A673 (cell line): Measurements from ENCODE around the gene ZDHHC22. TPM values are rescaled to one million over a fixed set of nuclear protein-coding genes. Genes with fewer than 3 reads are reported as not detected.

Experiments used
- BruUV-seq: library from RNA; stranded (reverse); fragments of 400-500 nt; replicated peaks from 2 replicates; lab custom pipeline; 2021; lab: Mats Ljungman, UMichigan
- CTCF ChIA-PET: fragments of 300-600 bp; sonication (Branson Sonifier 250); formaldehyde crosslinking; loops from one replicate; lab custom pipeline; 2022; ENCODE audit warnings: antibody characterized with exemption; lab: Charles Lee
- POLR2A ChIA-PET: fragments of 300-600 bp; sonication (Branson Sonifier 250); formaldehyde crosslinking; loops from one replicate; lab custom pipeline; 2022; ENCODE audit warnings: antibody characterized with exemption; ENCODE audit not compliant: low non-redundant PET; lab: Charles Lee
- DNase-seq: peaks from one replicate; pipeline ENCODE4 v3.0.0-alpha.2; 2015; ENCODE audit warnings: low spot score
- H3K27ac ChIP-seq: fragments of 200-600 bp; sonication (generic); 2 replicates; pipeline ENCODE4 v1.5.1; 2016; ENCODE audit warnings: mixed run types, low read depth, mild to moderate bottlenecking, mixed read lengths, antibody characterized with exemption, low read length; ENCODE audit not compliant: poor library complexity, severe bottlenecking
- H3K27me3 ChIP-seq: fragments of 200-600 bp; sonication (generic); replicated peaks from 2 replicates; pipeline ENCODE4 v1.6.1; 2017; ENCODE audit warnings: mixed run types, low read depth, mild to moderate bottlenecking, mixed read lengths, antibody characterized with exemption, low read length; ENCODE audit not compliant: insufficient read depth, poor library complexity
- H3K36me3 ChIP-seq: fragments of 200-600 bp; sonication (generic); 2 replicates; pipeline ENCODE4 v1.6.1; 2016; ENCODE audit warnings: mixed run types, mild to moderate bottlenecking, mixed read lengths, antibody characterized with exemption, low read length; ENCODE audit not compliant: insufficient read depth, poor library complexity, severe bottlenecking
- H3K4me1 ChIP-seq: fragments of 200-600 bp; sonication (generic); 2 replicates; pipeline ENCODE4 v1.6.1; 2017; ENCODE audit warnings: mixed run types, mild to moderate bottlenecking, mixed read lengths, antibody characterized with exemption, low read length; ENCODE audit not compliant: insufficient read depth, poor library complexity, severe bottlenecking
- H3K4me3 ChIP-seq: fragments of 200-600 bp; sonication (generic); 2 replicates; pipeline ENCODE4 v1.5.1; 2016; ENCODE audit warnings: low read depth, mixed run types, mild to moderate bottlenecking, mixed read lengths, low read length; ENCODE audit not compliant: poor library complexity, severe bottlenecking
- H3K9me3 ChIP-seq: fragments of 200-600 bp; sonication (generic); 2 replicates; pipeline ENCODE4 v1.6.1; 2016; ENCODE audit warnings: mixed run types, low read depth, mild to moderate bottlenecking, mixed read lengths, antibody characterized with exemption, low read length; ENCODE audit not compliant: poor library complexity, severe bottlenecking
- EZH2 ChIP-seq: fragments of 200-600 bp; sonication (generic); IDR thresholded peaks from 2 replicates; pipeline ENCODE4 v1.6.1; 2017; ENCODE audit warnings: borderline replicate concordance, low read depth, mild to moderate bottlenecking, mixed read lengths, antibody characterized with exemption, low read length; ENCODE audit not compliant: poor library complexity, severe bottlenecking
- intact Hi-C: fragments of 100-400 bp; cut with micrococcal nuclease; formaldehyde crosslinking; loops from one replicate; pipeline ENCODE4 v1.10.0; 2022; ENCODE audit not compliant: unreplicated experiment
- total RNA-seq: library from RNA; stranded (reverse); gene quantifications from 2 replicates; pipeline ENCODE4 v1.2.3, GENCODE V29; 2021
- TF ChIP-seq, protein P1 (sequence below): fragments of 300-800, 200-600 bp; sonication (generic); conservative IDR thresholded peaks from 2 replicates; pipeline ENCODE4 v1.5.1; 2017; ENCODE audit warnings: low read depth, mild to moderate bottlenecking, antibody characterized with exemption, low read length, moderate library complexity, mixed read lengths

ZDHHC22 gene
- total RNA-seq, 1 experiment from 2014 or later, result 0.60 TPM

DNA sequence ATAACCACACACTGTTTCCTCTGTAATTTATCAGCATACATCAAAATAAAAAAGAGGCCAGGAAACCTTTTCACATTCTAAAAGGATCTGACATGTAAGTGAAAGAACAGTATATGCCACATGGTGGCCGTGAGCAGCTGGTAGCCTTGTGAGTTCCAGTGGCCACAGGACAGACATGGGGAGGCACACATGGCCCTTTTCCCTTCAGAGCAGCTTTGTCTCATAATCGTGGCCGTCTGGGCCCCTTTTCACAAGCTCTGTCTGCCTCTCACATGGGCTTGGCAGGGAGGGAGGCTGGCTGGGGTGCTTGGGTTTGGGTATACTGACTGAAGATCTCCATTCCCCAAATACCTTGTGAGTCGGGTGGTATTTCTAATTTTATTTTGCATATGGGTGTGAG lies 1.5 kb upstream of the ZDHHC22 start:
- POLR2A ChIA-PET, result no interaction called here
- H3K36me3 ChIP-seq, result no peaks in the 10 kb centered on the region
- H3K4me3 ChIP-seq, result no peak overlapping the region
- no TSS peak for BruUV-seq
- intact Hi-C loops, result no loop called here
- CTCF ChIA-PET, result interaction anchor here (1.0 to 2.2 kb wide), 2 partner anchors 8 to 173 kb away, joined by 5 to 13 read pairs; no protein-coding TSS in a partner anchor
- peaks cover 6% of the 10 kb centered on the region for H3K4me1 ChIP-seq
- DNase-seq, result no peak
- H3K9me3 ChIP-seq, result no peaks in the 10 kb centered on the region
- H3K27me3 ChIP-seq, result peaks cover 61% of the 10 kb centered on the region
- no peak overlapping the region for H3K27ac ChIP-seq
- TF ChIP-seq EZH2, result no peak
- TF ChIP-seq, protein P1, sequence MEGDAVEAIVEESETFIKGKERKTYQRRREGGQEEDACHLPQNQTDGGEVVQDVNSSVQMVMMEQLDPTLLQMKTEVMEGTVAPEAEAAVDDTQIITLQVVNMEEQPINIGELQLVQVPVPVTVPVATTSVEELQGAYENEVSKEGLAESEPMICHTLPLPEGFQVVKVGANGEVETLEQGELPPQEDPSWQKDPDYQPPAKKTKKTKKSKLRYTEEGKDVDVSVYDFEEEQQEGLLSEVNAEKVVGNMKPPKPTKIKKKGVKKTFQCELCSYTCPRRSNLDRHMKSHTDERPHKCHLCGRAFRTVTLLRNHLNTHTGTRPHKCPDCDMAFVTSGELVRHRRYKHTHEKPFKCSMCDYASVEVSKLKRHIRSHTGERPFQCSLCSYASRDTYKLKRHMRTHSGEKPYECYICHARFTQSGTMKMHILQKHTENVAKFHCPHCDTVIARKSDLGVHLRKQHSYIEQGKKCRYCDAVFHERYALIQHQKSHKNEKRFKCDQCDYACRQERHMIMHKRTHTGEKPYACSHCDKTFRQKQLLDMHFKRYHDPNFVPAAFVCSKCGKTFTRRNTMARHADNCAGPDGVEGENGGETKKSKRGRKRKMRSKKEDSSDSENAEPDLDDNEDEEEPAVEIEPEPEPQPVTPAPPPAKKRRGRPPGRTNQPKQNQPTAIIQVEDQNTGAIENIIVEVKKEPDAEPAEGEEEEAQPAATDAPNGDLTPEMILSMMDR, result no peak

DNA sequence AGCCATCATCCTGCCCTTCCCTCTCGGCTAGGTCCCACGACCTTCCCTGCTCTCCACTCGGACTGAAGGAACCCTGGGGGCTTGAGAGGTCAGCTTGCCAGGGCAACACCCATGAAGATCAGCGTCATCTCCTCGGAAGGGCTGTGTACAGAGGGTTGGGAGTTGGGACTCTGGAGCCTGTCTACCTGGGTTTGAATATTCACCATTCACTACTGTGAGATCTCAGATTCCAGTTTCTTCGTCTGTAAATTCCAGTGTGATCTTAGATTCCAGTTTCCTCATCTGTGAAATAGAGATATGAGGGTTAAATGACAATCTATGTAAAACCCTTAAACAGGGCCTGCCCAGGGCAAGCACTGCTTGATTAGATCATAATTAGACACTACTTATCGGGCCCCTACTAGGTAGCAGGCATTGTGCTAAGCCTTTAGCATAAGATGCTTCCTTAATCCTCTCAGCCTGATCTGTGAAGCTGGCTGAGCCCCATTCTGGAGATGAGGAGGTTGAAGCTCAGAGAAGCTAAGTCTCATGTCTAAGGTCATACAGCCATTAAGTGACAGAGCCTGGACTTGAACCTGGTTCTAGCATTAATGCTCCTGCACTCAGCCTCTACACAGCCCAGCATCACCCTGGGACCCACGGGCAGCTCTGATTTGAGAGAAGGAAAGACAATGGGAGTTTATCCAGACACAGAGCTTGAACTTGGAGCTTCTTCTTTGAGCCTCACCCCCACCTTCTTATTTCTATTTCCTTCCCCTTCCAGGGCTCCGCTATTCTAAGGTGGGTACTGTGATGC lies 612 bp upstream of the ZDHHC22 start:
- H3K27me3 ChIP-seq, result peaks cover 60% of the 10 kb centered on the region
- intact Hi-C loops, result no loop called here

DNA sequence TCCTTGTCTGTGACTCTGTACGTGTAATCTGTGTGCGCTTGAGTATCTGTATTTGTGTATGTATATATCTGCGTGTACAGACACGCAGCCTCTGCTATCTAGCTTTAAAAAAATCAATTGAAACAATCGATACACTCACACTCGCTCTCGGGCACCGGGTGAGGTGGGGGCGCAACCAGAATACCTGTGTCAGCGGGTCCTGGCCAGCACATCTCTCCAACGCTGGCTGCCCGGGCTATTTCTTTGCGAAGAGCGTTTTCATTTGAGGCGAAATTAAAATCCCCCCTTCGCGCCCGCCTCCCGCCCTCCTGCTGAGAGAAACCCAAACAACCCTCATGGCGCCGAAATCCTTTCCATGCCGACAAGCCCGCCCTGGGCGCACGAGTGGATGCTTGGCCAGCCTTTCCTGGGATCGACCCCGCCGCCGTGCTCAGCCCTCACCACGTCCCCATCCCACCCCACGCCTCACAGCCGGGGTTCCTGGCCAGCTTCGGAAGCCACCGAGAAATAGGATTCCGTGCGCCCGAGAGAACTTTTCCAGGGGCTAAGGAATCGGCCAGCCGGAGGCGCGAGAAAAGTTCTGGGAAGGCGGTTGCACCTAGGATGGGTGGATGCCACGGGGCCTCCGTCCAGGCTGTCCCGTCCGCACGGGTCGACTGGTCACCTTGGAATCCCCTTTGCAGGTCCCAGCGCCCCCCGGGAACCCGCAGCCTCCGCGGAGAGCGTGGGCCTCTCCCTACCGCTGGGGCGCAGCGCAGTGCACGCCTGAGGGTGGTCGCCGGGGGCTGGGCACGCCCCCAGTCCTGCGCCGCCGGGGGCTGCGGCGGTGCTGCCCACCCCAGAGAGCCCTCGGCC lies 1.0 kb downstream of the ZDHHC22 start:
- intact Hi-C loops, result no loop called here
- TF ChIP-seq, protein P1, result no peak
- TF ChIP-seq EZH2, result no peak
- Histone ChIP-seq H3K4me3 (peak overlapping the region; percentile 42), H3K27me3 (peaks cover 53% of the 10 kb centered on the region), H3K4me1 (peaks cover 6% of the 10 kb centered on the region), H3K9me3 (no peaks in the 10 kb centered on the region), H3K36me3 (no peaks in the 10 kb centered on the region), H3K27ac (no peak overlapping the region)
- CTCF ChIA-PET, result interaction anchor here (1.0 to 1.5 kb wide), 5 partner anchors 9 to 175 kb away, joined by 3 to 11 read pairs (median 4); no protein-coding TSS in a partner anchor
- BruUV-seq, result no TSS peak
- DNase-seq, result peak; percentile 50
- POLR2A ChIA-PET, result no interaction called here

More for the DNA sequence above, 612 bp upstream of the ZDHHC22 start:
- Histone ChIP-seq H3K4me3 (no peak overlapping the region), H3K27ac (no peak overlapping the region), H3K9me3 (no peaks in the 10 kb centered on the region), H3K36me3 (no peaks in the 10 kb centered on the region), H3K4me1 (peaks cover 6% of the 10 kb centered on the region)
- ChIA-PET CTCF (interaction anchor here (1.0 to 2.2 kb wide), 2 partner anchors 9 to 174 kb away, joined by 5 to 13 read pairs; no protein-coding TSS in a partner anchor), POLR2A (no interaction called here)
- no peak for DNase-seq
- BruUV-seq, result no TSS peak
- no peak for TF ChIP-seq EZH2
- TF ChIP-seq, protein P1, result no peak
